GM18526 (cell line): ENCODE results near the gene MS4A13.

Experiments used
- POLR2A ChIP-seq: IDR thresholded peaks from 3 replicates; pipeline ENCODE4 v1.6.1; 2011; ENCODE audit not compliant: insufficient read length; ENCODE audit errors: extremely low read depth

MS4A13 gene

DNA sequence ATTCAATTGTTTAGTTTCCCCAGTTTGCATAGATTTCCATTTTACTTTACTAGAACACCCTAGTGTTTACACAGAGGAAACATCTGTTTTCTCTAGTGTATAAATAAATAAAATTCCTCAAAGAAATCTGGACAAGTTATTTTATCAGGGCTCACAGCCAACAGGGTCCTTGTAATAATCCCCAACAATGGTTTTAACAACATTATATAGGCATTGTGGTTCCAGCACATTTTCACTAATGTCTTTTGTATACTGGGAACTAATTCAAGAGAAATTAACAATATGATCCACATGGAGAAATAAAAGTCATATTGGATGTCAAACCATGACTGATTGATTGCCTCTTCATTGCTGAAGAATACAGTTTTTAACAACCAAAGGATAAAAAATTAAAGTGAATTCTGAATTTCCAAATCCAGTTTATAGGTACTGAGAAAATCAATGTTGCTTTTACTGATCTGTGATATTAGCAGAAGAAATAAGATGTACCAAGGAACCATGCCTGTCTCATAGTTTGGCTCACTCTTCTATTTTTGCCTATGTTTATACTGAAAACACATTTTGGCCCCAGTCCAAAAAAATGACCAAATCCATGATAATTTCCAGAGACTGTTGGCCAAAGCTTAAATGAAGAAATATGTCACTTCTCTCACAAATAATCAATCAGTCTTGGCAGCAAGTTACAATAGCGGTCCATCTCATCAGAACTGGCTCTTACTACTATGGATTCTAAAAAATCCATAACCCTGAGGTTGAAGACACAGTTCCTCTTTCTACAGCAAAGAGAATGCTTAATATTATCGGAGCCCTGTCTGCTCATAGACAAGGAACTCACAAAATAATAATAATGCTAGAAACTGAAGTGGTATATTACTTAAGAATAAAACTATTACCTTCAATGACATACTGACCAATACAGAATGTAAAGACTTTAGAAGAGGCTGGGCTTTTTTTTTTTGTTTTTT, 1.4 kb upstream of the MS4A13 start:
- no peak for TF ChIP-seq POLR2A

DNA sequence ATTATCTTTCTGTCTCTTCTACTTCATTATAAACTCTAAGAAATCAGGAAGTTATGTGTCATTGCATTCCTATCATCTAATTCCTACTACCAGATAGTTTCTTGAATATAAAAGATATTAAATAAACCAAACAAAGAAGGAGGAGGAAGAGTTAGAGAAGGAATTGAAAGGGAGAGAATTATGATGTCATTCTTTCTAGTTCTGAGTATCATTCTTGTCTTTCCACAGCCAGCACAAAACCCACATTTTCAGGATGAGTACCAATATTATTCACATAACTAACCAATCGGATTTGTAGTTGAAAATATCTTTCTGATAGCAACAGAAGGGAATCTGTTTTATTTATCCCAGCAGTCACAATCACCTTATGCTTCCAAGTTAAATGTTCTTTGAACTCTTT, 13.3 kb downstream of the MS4A13 start:
- no peak for TF ChIP-seq POLR2A

DNA sequence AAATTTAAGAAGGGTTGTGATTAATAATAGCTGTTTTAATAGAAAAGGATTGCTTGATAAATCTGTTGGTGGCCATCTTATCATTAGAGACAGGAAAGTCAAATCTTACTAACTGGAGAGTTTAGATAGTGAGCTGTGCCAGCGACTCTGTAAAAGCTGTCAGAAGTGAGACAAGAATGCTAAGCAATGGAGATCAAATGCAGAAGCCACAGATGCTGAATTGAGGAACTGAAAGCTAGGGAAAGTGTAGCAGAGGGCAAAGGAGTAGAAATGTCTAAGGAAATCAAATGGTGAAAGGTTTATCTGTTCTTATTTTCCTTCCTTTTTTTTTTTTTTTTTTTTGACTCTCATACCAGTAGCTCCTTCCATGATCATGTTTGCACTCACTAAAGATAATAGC, 13.7 kb downstream of the MS4A13 start:
- TF ChIP-seq POLR2A, result no peak

DNA sequence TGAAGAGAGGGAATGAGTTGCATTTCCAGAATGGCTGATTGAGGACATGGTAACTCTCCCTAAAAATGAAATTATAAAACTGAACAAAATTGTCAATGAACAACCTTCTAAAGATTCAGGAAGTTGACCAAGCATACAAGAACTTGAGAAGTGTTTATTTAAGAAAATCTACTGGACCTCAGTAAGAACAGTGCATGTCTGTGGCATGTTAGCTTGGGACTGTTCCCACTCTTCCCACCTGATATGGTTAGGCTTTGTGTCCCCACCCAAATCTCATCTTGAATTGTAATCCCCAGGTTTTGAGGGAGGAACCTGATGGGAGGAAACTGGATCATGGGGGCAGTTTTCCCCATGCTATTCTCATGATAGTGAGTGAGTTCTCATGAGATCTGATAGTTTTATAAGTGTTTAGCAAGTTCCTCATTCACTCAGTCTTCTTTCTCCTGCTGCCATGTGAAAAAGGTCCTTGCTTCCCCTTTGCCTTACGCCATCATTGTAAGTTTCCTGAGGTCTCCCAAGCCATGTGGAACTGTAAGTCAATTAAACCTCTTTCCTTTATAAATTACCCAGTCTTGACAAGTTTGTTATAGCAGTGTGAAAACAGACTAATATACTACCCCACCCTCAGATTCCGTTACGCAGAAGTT, 15.4 kb downstream of the MS4A13 start:
- TF ChIP-seq POLR2A, result no peak

DNA sequence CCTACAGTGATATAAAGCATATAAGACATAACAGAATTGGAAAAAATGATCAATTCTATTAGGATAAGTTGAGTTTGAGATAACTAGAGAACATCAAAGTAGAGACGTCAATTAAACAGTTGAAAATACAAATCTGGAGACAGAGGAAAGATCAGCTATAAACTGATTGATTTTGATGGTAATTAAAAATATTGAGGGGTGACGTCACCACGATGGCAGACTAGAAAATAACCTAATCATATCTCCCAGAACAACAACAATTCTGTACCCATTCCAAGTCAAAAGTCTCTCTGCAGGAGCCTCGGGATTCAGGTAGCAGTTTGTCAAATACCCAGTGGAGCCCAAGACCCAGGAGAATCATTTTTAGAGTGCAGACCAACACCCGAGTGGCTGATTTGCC, 28.9 kb downstream of the MS4A13 start:
- no peak for TF ChIP-seq POLR2A

DNA sequence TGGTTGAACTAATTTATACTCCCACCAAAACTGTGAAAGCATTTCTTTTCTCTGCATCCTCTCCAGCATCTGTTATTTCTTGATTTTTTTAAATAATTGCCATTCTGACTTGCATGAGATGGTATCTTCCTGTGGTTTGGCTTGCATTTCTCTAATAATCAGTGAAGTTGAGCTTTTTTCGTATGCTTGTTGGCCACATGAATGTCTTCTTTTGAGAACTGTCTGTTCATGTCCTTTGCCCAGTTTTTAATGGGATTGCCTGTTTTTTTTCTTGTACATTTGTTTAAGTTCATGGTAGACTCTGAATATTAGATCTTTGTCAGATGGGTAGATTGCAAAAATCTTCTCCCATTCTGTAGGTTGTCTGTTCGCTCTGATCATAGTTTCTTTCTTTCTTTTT, 46.1 kb downstream of the MS4A13 start:
- no peak for TF ChIP-seq POLR2A

DNA sequence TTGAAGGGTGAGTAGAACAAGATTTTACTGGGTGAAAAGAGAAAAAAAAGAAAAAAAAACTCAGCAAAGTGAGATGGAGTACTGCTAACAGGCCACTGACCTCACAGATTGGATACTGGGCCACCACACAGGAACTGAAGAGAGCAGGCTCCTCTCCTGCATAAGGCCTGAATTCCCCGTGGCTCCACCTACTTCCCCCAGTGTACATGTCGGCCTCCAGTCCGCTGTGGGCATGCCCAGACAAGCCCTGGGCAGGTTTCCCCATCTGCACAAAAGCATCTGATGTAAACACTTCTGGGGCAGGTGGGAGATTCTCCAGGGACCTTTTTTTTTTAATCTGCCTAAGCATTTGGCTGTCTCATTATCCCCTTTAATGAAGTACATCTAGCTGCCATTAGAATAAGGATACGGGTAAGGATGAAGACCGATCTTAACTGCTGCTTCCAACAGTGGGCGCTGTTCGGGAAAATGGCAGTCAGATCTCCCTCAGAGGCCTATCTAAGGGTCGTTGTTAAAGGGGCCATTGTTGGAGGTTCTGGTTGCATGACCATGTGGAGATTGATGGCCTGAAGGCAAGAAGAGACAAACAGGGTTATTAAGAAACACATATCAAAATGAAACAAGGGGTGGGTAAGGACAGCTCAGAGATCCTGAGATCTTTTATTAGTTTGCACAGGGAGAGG, 48.5 kb downstream of the MS4A13 start:
- no peak for TF ChIP-seq POLR2A

DNA sequence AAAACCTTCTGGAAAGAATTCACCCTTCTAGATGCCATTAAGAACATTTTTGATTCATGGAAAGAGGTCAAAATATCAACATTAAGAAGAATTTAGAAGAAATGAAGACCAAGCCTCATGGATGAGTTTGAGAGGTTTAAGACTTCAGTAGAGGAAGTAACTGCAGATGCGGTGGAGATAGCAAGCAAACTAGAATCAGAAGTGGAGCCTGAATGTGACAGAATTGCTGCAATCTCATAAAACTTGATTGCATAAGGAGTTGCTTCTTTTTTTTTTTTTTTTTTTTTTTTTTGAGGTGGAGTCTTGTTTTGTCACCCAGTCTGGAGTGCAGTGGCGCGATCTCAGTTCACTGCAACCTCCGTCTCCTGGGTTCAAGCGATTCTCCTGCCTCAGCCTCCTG, 51.6 kb downstream of the MS4A13 start:
- TF ChIP-seq POLR2A, result no peak

DNA sequence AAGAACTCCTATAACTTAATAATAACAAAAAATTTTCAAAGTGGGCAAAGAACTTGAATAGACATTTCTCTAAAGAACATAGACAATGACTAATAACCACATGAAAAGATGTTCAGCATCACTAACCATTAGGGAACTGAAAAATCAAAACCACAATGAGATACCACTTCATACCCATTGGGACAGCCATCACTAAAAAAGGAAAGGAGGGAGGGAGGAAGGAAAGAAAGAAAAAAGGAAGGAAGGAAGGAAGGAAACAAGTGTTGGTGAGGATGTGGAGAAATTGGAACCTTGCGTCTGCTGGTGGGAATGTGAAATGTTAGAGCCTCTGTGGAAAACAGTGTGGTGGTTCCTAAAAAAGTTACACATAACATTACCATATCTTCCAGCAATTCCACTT, 55.8 kb downstream of the MS4A13 start:
- TF ChIP-seq POLR2A, result no peak

DNA sequence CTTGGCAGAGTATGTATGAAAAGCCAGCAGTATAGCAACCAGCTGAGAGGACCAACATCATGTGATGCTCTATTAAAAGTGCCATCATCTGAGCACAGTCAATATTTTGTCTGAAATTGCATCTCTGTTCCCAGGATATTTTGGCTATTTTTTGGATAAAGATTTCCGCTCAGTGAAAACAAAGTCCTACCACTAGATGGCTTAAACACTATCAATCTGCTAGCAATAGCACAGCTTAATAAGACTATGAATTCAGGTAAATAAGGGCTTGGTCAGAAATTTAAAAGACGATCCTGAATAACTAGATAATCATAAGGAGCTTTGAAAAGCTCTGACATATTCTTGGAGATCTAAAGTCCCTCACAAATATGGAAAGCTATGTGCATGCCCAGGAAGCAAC, 74.4 kb downstream of the MS4A13 start:
- TF ChIP-seq POLR2A, result no peak
